ENCODE data around the gene PCDHGA10.

DNA sequence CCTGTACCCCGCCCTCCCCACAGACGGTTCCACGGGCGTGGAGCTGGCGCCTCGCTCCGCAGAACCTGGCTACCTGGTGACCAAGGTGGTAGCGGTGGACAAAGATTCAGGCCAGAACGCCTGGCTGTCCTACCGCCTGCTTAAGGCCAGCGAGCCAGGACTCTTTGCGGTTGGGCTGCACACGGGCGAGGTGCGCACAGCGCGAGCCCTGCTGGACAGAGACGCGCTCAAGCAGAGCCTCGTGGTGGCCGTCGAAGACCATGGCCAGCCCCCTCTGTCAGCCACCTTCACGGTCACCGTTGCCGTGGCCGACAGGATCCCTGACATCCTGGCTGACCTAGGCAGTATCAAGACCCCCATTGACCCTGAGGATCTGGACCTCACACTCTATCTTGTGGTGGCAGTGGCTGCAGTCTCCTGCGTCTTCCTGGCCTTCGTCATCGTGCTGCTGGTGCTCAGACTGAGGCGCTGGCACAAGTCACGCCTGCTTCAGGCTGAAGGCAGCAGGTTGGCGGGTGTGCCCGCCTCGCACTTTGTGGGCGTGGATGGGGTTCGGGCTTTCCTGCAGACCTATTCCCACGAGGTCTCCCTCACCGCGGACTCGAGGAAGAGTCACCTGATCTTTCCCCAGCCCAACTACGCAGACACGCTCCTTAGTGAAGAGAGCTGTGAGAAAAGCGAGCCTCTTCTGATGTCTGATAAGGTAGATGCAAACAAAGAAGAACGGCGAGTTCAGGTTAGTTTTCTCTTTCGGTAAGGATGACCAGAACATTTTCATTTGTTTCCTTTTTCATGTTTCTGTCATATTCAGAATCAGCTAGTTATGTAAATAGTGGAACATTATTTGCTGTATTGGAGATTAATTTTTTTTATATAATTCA, 46.5 kb upstream of the PCDHGA10 start:
- no peak for TF ChIP-seq POLR2A (IDR thresholded peaks at IDR 0.05)
- TF ChIP-seq, protein P1, sequence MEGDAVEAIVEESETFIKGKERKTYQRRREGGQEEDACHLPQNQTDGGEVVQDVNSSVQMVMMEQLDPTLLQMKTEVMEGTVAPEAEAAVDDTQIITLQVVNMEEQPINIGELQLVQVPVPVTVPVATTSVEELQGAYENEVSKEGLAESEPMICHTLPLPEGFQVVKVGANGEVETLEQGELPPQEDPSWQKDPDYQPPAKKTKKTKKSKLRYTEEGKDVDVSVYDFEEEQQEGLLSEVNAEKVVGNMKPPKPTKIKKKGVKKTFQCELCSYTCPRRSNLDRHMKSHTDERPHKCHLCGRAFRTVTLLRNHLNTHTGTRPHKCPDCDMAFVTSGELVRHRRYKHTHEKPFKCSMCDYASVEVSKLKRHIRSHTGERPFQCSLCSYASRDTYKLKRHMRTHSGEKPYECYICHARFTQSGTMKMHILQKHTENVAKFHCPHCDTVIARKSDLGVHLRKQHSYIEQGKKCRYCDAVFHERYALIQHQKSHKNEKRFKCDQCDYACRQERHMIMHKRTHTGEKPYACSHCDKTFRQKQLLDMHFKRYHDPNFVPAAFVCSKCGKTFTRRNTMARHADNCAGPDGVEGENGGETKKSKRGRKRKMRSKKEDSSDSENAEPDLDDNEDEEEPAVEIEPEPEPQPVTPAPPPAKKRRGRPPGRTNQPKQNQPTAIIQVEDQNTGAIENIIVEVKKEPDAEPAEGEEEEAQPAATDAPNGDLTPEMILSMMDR (IDR thresholded peaks at IDR 0.05) = no peak

Measured in heart left ventricle (tissue), 13 donors.